GM21360 (cell line): ENCODE results near the gene EXD3.

Experiments used
- ATAC-seq: cut with Tn5 transposase; IDR thresholded peaks from one replicate; pipeline ENCODE4 v1.9.1; 2021; ENCODE audit warnings: mild to moderate bottlenecking, moderate library complexity; ENCODE audit not compliant: unreplicated experiment

The EXD3 gene

DNA sequence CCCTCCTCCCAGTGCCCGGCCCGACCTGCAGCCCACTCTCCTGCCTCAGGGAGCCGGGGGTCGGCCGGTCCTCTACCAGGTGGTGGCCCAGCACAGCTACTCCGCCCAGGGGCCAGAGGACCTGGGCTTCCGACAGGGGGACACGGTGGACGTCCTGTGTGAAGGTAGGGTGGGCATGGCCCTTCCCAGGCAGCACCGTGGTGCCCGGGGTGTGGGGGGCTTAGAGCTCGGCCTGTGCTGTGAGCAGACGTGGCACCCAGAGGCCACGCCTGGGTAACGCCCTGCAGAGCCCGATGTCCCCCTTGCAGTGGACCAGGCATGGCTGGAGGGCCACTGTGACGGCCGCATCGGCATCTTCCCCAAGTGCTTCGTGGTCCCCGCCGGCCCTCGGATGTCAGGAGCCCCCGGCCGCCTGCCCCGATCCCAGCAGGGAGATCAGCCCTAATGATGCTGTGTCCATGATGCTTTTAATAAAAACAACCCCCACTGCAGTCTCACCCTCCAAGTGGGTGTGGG, 11.0 kb upstream of the EXD3 start:
- no peak for ATAC-seq

DNA sequence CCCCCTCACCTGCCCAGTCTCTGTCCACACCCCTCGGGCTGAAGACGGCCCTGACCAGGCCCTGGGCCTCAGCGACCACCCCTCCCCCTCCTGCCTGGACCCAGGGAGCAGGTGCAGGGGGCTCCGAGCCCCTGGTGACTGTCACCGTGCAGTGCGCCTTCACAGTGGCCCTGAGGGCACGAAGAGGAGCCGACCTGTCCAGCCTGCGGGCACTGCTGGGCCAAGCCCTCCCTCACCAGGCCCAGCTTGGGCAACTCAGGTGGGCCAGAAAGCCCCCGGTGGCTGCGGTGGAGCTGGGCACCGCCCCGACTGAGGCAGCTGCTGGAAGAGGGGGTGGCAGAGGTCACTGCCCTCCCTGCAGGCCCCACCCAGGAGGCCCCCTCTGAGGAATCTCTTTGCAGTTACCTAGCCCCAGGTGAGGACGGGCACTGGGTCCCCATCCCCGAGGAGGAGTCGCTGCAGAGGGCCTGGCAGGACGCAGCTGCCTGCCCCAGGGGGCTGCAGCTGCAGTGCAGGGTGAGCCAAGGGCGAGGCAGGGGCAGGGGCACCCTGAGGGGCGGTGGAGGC, 10.5 kb upstream of the EXD3 start:
- ATAC-seq, result no peak

DNA sequence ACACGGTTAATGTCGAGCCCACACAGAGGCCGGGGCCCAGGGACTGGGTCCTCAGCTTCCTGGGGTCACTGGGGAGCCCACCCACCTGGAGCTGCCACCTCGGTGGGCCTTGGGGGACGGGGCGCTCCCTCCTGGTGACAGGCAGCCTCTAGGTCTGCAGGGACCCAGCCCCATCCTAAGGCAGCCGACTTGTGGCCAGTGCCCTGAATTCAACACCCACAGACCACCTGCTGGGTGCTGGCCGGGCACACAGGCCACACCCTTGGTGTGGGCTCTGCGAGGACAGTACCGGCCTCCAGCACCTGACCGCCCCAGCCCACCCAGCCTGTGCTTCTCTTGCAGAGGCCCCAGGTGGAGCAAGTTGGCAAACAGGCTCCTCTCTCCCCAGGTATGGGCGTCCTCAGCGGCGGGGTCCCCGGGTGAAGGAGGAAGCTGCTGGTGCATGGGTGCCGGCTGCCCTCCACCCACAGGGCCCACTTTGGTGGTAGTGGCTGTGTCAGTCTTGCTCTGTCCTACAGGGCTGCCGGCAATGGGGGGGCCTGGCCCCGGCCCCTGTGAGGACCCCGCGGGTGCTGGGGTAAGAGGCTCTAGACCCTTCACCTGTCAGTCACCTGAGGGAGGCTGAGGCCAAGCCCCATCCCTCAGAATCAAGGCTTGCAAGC, 9.9 kb upstream of the EXD3 start:
- ATAC-seq, result no peak

DNA sequence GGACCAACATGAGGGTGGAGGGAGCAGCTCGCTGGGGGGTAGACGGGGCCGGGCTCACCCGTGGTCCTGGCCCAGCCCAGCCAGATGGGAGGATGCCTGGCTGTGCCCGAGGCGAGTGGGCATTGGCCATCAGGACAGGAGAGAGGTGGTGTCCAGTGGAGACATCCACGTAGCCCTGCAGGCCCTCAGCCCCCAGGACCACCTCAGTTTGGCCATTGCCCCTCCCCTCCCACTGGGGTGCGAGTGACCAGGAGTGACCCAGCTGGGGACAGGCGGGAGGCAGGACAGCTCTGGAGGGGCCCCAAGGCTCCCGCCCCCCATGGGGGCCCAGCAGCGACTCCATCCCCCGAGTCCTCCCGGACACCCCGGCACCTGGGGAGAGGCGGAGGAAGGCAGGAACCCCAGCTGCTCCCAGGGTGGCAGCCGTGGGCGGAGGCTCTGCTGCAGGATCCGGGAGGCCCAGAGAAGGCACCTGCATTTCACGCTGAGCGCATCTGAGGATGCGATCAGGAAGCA, 8.5 kb upstream of the EXD3 start:
- no peak for ATAC-seq

DNA sequence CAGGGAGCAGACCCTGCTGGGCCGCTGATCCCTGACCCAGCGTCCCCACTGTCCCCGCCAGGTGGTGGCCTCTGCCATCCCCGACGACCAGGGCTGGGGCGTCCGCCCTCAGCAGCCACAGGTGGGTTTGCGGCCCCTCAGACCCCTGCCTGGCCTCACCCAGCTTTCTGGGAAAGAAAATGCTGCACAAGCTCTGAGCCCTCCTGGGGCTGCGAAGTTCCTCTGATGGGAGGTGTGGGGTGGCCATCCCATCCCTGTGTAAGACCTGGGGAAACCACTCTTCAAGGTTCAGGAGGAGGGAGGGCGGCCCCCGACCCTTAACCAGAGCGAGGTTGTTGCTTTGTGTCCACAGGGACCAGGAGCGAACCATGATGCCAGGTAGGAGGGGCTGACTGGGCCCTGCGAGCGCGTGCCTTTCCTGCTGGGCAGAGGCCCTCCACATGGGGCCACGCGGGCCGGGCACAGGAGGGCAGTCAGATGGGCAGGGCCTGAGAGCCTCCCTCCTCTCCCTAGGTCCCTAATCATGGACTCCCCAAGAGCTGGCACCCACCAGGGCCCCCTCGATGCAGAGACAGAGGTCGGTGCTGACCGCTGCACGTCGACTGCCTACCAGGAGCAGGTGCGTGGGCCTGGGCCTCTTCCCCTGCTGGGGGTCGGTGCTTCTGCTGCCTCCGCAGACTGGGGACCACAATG, 7.9 kb upstream of the EXD3 start:
- ATAC-seq, result no peak

DNA sequence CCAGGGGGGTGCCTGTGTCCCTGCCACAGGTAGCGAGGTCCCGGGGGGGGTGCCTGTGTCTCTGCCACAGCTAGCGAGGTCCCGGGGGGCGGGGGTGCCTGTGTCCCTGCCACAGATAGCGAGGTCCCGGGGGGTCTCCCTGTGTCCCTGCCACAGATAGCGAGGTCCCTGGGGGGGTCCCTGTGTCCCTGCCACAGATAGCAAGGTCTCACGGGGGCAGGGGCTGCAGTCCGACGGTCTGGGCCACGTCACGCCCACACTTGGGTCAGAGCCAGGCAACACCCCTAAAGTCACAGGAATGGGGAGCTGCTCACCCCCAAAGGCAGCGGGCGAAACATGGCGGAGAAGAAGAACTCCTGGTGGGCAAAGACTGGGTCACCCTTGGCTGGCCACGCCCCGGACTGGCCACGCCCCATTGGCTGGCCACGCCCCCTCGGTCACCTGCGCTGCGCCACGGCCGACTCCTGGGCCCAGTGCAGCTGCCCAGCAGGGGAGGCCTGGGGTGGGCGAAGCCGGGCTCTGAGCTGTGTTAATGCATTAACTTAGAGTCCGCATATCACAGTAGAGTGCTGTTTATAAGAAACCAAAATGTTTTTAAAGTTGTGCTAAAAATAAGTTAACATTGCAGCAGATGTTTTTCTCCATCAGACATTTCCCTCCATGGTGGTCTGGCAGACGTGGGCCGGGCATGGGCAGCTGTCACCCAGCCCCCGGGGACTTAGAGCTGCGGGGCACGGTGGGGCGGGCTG, 7.2 kb upstream of the EXD3 start:
- ATAC-seq, result no peak

DNA sequence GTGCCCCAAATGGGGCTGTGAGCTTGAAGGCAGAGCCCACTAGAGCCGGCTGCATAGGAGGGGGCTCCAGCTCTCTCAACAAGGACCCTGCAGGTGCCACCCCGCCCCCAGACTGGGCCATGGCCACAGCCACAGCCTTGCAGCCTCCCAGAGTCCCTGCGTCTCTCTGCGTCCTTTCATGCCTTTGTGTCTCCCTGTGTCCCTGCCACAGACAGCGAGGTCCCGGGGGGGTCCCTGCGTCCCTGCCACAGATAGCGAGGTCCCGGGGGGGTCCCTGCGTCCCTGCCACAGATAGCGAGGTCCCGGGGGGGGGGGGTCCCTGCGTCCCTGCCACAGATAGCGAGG, 6.6 kb upstream of the EXD3 start:
- no peak for ATAC-seq

DNA sequence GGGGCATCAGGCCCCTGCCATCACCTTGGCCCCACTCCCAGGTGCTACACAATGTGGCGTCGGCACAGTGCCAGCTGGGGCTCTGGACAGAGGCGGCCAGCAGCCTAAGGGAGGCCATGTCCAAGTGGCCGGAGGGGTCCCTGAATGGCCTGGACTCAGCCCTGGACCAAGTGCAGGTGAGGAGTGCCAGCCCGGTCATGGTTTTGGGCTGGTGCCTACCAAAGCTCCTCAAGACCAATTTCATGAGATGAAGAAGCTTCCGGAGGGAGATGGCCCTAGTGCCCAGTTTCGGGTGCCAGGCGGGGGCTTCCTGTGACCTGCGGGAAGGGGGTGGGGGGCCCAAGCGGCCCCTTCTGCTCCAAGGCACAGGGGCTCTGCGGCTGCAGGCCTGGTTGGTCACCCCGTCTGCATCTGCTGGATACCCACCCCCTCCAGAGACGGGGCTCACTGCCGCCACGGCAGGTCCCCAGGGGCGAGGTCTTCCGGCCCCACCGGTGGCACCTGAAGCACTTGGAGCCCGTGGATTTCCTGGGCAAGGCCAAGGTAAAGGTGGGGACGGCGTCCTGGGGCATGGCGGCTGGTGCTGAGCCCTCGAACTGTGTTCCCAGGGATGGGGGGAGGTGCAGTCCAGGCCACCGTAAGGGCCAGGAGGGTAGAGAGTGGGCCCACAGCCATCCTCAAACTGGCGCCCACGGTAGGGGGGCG, 6.0 kb upstream of the EXD3 start:
- ATAC-seq, result no peak

DNA sequence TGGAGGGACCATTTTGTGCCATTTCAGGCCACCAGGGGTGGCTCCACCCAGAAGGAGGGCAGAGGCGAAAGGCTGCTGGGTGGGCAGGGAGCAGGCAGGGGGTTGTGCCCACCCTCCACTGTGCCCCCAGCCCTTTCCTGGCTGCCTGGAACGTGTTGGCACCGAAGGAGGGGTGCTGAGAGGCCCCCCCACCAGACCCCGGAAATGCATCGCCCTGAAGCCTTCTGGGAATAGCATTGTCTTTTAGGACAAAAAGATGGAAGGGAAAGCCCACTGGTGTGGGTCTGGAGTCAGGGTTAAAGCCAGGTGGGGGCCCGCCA, 5.3 kb upstream of the EXD3 start:
- ATAC-seq, result no peak

DNA sequence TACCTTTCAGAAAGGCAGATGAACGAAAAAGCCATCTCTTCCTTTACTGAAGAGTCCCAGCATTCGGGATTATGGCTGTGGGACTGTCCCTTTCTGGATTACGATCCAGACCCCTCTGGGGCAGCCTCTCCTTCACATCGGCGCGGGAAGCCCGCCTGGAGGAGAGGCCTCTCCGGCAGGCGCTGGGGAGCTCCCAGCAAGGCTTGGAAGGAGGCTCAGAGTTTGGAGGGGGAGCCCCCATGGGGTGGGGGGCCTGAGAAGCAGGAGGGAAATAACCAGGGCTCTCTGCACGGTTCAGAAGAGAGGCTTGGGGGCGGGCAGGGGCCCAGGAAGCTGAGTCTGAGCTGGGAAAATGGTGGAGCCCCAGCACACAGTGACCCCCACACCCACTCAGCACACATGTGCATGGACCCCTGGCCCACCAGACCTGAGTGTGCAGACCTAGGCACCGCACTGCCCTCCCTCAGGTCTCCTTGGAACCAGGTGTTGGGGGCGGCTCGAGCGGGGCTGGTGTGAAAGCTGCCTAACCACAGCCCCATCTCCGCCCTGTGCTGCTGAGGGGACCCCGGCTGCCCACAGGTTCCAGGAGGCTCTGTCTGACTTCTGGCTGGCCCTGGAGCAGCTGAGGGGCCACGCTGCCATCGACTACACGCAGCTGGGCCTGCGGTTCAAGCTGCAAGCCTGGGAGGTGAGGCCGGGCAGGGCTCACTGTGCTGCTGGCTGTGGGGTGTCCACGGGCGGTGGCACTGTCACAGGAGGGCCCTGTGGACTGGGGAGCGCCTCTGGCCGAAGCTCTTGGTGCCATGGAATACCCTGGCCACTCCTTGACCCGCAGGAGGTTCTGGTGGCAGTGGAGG, 4.7 kb upstream of the EXD3 start:
- no peak for ATAC-seq

DNA sequence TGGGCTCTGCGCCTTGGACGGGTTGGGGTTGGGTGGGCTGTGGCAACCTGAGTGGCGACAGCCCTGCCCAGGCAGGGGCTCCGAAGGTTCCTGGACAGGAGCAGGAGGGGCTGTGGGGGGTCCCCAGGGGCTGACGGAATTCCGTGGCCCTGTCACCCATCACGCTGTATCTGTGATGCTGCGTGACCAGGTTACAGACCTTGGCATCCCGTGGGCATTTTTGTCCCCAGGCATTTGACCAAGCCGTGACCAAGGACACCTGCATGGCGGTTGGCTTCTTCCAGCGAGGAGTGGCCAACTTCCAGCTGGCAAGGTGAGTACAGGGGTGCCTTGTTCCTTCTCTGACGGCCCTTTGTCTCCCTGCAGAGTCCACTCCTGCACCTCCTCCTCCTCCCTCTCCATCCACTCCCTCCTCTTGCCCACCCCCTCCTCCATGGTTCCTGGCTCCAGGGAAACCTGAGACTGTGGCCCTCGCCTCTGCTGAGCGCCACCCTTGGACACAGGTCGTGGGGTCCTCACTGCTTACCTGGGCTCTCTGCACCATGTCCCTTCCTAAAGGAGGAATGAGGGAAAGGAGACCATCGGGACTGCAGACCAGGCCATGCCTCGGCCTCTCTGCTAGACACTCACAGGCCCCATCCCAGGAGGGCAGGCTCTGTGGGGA, 3.2 kb upstream of the EXD3 start:
- ATAC-seq, result no peak

DNA sequence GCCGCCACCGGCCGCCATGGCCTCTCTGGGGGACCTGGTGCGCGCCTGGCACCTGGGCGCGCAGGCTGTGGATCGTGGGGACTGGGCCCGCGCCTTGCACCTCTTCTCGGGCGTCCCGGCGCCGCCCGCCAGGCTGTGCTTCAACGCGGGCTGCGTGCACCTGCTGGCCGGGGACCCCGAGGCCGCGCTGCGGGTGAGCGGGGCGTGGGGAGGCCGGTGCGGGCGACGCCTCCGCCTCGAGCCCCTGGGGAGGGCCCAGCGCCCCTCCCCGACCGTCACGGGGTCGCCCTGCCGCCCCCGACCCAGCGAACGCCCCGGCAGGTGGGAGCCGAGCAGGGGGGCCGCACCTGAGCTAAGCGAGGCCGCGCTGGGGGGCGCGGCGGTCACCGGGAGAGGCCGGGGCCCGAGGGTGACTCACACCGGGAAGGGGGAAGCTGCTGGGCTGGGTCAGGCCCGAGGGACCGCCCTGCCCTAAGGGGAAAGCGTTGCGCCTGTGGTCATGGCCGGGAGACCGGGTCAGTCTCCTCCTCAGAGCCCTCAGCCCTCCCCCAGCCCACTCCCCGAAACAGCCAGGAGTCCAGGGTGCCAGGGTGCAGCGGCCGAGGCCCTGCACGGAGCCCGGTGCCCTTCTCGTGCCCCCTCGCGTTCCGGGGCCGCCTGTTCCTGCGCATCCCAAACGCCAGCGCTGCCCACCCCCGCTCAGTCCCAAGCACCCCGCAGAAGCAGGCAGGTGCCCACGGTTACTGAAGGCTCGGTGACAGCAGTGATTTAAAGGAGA, 741 bp upstream of the EXD3 start:
- ATAC-seq, result peak; percentile 18

DNA sequence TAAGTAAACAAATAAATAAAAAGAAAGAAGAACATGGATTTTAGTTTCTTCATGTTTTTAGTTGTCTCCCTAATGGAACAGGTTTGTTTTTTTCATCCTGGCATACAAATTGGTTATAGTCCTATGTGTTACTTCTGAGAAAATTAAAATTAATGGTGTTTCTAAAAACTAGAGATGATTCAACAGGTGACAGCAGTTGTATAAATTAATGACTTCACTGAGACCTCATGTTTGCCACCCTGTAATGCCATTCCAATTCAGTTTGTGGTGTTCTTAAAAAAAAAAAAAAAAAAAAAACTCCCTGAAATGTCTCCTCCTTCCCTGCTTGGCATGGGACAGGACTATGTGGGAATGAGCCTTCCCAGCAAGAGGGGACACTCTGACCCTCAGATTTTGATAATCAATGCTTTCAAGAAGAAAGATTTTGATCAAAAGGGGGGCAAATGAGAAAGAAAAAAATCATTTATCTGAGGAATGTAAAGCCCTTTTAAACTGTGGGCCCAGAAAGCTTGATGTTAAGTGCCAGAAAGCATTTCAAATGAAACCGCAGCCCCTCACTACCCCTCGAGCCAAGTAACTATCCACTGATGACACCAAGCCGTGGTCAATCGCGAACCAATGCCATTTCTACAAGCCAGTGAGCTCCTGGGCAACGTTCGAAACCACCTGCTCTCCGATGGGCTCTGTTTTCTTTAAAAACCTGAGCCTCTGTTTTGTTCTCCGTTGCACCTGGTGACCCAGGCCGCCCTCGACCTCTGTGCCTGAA, 941 bp downstream of the EXD3 start:
- no peak for ATAC-seq

DNA sequence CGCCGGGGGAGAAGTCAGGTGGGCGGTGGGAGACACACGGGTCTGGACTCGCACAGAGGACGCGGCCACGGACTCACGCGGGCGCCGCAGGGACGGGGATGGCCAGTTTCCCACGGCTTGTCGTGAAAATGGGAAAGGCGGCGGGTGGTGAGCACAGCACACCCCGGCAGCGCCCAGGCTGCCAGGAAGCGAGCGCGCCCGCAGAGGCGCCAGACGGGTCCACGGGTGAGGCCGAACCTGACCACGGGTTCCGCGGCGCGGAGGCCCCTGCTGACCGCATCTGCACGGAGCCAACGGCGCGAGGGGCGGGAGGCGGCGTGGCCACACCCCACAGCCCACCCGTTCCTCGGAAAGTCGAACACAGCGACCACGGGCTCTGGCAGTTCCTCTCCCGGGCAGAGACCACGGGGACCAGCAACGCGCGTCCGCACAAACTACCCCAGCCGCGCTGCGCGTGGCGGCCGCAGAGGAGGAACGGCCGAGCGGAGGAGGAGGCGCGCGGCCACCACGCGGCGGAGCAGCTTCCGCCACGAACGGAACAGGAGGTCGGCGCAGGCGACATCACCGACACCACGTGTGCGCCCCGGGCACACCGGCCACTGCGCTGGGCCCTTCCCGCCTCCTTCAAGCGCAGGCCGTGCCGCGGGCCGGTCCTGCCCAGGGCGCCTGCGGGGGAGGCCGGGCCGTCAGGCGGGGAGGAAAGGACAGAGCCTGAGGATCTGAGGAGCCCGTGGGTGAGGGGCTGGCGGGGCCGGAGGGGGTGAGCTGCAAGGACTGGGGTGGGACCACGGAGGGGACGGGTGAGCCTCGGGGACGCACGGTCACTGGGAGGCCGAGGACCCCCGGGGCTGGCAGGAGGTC, 5.6 kb downstream of the EXD3 start:
- ATAC-seq, result no peak

DNA sequence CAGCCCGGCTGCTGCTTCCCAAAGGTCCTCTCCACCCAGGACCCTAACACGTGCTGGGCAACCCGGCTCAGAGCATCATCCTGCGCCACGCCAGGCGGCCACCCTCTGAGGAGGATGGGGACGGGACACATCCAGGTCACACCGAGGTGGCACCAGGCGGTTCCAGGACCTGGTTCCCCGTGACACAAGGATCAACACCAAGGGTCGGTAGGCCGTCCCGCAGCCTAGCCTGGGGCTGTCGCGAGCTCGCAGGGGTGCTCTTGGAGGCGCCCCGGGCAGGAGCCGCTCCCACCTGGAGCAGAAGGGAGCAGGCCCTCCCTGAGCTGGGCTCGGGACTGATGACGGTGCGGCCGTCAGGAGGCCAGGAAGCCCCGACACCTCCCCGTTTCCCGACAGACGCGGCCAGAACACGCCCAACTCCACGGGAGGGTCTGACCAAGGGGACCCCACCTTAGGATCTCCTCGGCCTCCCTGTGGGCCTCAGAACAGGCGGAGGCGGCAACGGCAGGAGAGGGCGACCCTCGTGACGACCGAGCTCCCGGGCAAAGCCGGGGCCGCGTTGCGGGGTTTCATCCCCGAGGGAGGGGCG, 6.3 kb downstream of the EXD3 start:
- ATAC-seq, result no peak

DNA sequence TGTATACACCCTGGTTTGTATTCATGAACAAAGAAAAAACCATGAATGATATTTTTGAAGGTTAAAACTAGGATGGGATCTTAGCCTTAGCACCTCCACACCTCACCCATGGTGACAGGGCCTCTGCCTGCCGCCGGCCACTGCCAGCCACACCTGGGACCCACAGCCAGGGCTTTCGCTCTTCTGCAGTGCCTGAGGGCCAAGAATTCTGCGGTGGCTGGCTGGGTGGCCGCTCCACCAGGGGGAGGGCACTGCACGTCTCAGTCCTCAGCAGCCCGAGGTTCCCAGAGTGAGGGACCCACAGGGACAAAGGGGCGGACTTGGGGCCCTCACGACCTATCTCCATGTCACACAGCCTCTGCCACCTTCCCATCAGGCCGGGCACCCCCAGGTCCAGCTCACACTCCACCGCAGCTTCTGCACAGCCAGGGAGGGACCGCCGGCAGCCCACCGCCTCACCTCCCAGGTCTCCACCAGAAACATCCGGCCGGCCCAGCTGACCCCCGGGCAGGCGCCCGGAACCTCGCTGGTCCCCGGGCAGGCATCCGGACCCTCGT, 6.9 kb downstream of the EXD3 start:
- ATAC-seq, result no peak
